HG02973 (cell line): ENCODE results near the gene SH2B3.
A peak's percentile ranks its signal among the peaks of the same experiment; 100 is the strongest.

Source experiments
- ATAC-seq: cut with Tn5 transposase; IDR thresholded peaks from one replicate; pipeline ENCODE4 v1.9.1; 2021; ENCODE audit warnings: moderate library complexity; ENCODE audit not compliant: unreplicated experiment

SH2B3 gene

DNA sequence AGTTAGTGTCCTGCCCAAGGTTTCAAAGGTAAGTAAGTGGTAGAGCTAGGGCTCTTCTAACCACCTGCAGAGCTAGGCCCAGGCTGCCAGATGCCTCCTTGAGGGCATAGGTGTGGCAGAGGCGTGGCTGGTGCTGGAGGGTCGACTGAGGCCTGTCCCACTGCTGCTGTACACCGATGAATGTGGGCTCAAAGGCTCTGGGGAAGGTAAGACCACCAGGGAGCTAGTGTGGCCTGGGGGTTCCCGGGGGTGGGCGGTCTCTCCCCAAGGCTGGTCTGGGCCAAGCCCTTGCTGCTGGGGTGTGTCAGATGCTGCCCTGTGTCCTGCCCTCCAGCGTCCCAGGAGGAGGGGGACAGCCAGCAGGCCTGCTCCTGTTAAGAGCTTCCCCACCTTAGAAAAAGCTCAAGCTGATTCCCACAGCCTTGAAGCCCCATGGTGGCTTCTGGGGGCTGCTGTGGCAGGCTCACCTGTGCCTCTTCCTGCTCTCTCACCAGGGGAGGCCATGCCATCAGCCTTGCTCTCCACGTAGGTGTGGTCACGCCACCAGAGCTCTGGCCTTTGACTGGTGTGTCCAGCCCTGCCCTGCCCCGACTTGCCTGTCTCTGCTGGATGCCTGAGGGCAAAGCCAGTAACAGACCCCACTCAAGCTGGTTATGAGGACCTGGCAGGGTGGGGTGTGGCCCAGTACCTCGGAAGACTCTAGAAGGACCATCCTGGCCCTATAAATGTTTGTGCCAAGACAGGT lies 36.8 kb downstream of the SH2B3 start:
- ATAC-seq = no peak

DNA sequence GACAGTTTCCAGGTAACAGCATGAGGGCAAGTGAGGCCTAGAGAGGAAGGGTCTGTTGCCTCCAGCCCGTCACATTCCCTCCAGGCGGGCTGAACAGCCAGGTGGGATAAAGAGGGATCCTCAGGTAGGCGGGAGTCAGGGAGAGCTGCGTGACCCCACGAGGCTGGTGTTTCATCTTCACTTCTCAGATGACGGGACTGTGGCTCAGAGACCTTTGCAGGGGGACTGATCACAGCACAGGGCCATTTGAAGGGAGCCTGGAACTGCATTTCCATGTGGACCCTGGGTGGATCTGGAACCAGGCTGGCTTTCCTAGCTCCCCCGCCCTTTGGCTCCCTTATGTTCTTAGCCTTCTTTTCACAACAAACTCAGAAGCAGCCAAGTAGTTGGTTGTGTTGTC lies 37.4 kb downstream of the SH2B3 start:
- ATAC-seq = no peak

DNA sequence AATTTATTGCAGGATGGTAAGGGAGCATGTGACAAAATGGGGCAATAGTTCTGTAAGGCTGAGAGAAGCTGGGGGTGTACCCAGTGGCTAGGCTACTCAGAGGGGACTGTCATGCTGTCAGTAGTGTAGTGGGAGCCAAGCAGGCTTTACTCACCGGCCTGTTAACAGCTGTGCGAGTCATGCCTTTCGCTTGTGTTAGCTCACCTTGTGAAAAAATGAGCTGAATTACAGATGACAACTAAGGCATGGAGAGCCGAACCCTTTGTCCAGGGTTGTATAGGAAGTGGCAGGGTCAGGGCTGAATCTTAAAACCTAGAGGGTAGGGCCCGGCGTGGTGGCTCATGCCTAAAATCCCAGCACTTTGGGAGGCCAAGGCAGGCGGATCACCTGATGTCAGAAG lies 37.9 kb downstream of the SH2B3 start:
- ATAC-seq = no peak

DNA sequence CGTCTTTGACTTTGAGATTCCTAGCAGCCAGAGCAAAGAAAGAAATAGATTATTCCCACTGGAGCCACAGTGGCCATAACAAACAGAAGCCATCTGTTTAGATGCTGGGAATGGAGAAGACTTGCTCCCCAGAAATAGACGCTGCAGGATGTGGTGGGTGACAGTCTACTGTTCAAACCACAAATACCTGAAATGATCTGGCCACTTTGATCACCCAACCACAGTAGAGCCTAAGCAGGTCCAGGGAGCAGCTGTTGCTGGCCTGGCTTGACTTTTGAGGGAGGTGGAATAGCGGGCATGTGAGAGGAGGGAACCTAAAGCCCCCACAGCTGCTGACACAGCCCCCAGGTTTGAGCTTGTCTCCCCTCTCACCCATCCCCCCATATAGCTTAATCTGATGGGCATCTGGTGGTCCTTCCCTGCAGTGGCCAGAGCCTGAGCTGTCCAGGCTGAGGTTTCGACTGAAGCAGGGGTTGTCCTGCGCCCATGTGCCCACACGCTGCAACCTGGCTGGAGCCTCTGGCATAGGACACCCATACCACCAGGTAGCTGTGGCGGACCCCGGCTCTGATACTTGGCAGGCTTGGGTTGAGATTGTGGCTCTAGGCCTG lies 38.7 kb downstream of the SH2B3 start:
- ATAC-seq = peak; percentile 24

DNA sequence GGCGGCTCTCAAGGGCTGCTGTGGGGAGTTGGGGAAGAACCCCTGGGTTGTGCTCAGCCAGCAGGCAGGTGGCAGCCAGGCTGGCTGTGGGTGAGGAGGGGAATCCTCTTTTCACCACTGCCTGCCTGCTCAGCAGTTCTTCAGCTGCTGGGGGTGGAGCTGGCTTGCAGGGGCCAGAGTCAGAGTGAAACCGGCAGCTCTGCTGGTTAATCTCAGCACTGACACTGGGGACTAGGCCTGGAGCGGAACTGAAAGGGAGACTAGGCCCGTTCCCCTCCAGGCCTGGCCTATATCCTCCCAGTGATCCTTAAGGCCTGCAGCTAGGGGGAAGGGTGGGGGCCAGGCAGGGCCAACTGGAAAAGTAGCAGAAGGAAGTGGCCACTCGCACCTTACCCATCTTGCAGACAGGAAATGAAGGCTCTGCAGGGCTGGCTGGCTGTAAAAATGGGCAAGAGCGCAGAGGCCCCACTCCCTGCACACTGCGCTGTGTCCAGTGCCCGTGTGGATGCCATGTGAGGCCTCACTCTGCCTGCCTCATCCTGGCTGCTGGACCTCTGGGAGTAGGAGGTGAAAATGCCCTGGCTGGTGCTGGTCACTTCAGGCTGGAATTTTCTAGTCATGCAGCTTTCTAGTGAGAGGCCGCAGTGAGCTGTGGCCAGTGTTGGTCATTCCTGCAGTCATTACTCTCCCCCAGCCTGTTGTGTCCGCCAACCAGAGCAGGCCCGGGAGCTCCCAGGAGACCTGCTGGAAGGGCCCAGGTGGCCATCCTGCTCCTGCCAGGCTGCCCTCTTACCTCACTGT lies 39.4 kb downstream of the SH2B3 start:
- ATAC-seq = peak; percentile 87

DNA sequence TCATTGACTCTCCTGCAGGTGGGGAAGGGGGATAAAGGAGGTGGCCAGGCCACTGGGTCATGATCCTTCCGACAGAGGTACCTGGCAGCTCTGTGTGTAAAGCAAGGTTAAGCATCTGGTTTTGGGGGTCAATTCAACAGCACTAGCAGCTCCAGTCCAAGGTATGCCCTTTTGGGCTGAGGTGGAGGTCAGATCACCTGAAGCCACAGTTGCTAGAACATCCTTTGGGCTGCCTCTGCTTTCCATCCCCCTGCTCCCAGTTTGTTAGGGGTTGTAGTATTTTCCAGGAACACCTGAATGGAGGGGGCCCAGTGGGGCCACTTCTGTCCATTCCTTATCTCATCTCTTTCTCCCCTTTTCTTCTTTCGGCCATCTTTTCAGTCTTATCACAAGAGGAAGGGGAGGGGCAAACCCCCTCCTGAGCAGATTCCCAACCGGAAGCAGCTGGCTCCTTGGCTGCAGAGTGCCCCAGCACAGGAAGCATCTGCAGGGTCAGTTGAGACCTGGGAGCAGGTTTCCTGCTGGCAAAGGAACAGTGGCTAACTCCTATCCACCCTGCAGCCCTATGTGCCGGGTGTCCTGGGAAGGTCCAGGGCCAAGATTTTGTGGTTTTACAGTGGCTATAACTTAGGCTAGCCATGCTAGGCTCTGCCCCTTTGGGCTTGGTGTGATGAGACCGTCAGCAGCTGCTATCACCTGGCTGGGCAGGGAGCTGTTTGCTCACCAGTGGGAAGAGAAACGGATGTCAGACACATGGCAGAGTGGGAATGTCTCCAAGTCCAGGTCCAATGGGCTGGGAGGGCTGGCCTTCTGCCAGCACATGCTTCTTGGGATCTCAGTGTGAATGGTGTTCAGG lies 40.2 kb downstream of the SH2B3 start:
- ATAC-seq = no peak

DNA sequence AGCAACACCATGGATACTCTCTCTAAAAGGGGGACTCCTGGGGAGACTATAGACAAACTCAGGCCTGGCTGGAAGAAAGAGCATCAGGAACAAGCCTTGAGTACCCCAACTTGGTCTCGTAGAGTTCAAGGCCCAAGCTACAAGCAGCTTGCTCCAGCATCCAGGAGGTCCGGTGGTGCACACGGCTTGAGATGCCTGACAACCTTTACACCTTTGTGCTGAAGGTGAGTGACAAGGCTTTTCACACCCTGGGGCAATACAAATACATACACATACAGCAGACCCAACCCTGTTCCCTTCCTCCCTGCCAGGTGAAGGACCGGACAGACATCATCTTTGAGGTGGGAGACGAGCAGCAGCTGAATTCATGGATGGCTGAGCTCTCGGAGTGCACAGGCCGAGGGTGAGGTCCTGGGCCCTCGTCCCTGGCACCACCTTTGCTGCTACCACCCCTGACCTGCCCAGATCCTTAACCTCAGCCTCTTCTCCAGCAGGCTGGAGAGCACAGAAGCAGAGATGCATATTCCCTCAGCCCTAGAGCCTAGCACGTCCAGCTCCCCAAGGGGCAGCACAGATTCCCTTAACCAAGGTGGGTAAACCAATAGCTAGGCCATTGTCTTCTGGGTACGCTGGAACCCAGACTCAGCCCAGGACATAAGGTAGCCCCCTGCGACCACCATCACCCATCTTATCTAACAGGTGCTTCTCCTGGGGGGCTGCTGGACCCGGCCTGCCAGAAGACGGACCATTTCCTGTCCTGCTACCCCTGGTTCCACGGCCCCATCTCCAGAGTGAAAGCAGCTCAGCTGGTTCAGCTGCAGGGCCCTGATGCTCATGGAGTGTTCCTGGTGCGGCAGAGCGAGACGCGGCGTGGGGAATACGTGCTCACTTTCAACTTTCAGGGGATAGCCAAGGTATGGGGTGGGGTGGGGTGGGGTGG lies 41.2 kb downstream of the SH2B3 start:
- no peak for ATAC-seq

DNA sequence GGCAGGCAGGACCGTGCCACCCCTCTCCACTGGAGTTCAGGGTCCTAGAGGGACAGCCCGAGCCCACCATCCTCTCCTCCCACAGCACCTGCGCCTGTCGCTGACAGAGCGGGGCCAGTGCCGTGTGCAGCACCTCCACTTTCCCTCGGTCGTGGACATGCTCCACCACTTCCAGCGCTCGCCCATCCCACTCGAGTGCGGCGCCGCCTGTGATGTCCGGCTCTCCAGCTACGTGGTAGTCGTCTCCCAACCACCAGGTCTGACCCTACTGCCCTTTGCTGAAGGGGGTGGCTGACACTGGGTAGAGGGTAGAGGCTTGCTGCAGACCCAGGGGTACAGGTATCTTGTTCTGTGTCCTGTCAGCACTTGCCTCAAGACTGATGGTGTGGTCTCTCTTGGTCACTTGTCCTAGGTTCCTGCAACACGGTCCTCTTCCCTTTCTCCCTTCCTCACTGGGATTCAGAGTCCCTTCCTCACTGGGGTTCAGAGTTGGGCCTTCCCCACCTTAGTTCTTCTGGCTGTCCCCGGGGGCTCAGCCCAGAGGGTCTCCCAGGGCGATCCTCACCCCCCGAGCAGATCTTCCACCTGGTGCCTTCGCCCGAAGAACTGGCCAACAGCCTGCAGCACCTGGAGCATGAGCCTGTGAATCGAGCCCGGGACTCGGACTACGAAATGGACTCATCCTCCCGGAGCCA lies 42.0 kb downstream of the SH2B3 start:
- ATAC-seq = no peak

DNA sequence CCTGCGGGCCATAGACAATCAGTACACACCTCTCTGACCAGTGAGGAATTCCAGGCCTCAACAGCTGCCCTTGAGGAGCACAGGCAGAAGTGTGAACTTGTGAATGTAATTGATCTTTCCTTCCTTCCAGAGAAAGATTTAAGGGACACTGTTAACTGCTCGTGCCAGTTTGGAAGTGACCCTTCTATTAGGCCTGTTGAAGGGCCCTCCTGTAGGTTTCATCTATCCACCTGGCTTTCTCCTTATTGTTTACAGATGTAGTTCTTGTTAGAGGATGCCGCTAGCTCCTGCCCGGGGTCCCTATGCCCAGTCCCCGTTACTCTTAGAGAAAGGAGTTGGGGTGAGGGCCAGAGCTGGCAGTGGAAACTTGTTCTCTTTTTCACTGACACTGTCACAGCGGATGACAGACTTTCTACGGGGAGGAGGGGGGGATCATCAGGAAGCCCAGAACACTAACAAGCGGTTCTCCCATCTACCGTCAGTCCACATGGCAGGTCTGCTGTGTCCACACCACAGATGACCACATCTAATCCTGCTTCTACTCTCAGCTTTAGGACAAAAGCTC lies 42.6 kb downstream of the SH2B3 start:
- no peak for ATAC-seq

DNA sequence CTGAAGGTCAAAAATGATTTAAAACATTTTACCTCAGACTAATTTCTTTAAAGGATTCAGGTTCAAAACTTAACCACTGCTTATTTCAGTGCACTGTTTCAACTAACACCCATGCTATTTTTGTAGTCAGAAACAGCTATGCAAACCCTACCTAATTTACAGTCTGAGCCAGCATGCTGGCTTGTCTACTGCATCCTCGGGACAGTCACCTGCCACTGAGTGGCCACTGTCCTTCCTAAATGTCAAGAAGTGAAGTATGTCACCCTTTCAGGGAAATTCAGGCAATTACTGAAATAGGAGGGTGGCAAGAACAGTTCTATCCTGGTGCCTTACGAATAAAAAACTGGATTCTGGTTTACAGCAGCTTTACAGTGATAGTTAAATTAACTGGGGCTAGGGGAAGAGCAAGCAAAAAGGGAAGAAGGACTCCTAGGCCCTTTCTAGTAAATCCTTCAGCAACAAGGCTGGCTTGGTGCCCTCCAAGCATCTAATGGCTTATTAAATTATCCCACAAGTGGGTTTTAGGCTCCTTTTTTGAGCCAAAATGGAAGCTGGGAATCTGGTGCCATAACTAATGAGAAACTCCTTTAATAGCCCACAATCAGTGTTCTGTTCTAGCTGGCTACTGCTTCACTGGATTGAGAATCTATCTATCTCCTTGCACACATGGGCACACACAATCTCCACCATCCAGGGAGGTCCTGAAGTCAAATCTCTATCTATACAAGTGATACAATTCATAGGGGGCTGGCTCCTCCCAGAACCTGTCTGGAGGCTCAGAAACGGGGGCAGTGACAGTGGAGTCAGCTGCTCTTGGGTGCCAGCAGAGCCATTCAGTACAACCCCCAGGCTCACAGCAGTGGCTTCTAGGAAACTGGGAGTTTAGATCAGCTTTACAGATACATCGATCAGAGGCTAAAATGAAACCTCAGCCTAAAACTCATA lies 43.4 kb downstream of the SH2B3 start:
- ATAC-seq = no peak

DNA sequence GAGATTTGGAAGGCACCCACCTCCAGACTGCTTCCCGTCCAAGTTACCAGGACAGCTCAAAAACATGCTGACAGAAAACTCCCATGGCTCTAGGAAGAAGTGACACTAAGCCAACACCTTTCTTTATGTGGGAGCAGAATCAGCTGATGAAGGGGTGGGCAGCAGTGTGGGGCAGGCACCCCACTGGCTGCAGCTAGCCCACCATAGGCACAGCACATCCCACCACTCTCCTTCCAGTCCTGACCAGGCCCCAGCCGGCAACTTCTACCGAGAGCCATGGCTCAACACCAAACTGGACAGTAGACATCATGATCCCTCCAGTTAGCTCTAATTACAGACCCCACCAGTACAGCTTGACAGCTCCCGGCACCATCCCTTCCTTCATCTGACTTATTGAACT lies 45.0 kb downstream of the SH2B3 start:
- no peak for ATAC-seq

DNA sequence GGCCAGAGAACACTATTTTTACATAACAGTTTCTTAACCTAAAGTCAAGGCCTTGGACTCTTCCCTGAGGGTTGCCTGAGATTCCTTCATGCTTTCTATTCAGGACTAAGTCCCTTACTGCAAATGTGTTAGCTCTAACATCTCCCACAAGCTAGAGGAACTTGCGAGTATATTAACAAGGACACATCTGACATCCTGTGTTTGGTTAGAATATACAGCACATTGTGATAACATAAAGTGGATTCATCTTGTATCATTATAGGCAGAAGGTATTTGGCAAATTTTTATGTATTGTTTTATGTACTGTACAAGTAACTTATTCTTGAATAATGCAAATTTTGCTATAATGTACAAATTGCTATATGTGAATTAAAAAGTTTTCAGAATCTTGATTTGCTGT lies 45.5 kb downstream of the SH2B3 start:
- ATAC-seq = no peak

DNA sequence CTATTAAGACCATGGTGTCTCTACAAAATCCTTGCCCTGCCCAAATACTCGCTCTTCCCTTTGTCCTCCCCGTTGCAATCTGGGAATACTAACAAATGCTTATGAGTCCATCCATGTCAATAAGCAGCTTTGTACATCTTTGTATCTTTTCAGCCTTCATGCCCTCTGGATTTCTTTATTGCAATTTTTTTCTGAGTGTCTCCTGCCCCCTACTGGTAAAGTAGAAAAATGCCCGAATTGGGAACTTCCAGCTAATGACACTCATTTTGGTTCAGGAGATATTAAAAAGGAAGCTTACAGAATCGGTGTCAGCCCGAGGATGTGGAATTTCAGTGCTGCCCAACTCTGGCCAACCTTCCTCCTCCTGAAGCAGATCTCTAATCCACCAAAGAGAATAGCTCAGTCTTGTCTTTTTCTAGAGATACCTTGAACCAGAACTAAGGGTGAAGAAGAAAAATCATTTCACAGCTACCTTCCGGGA lies 46.0 kb downstream of the SH2B3 start:
- no peak for ATAC-seq

DNA sequence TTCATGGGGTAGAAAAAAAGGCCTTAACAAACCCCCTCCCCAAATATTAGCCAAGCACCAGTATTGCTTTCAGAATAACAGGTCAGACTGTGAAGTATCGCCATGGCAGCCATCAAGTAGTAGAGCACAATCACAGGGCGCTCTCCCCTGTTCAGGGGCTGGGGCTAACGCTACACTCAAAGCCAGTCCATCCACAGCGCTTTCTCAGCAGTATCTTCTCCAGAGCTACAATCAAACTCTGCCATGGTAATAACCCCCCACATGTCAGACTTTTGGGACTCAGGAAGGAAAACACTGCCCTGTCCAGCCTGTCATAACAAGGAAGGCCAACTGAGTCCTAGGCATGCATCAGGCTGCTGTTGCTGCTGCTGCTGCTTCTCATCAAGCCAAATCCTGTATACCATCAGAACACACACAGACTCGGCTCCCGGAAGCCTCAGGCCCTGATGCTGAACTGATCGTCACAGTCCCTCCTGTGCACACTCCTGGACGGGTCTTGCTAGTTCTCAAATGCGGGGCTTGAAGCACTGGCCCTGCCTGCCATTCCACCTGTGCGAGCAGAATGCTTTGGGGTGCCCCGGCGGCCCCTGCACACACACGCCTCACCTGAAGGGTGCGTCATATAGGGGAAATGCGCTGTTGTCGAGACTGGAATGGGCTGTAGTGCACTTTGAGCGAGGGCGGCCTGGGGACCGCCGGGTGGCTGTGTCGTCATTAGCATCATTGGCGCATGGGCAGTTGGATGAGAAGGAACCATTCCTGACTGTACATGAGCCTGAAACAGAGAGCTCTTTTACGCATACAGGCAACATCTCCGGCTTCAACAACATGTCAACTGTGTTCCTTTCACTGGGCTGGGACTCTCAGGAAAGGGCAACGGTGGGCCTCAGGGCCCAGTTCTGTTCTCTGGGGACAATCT lies 47.6 kb downstream of the SH2B3 start:
- ATAC-seq = no peak

DNA sequence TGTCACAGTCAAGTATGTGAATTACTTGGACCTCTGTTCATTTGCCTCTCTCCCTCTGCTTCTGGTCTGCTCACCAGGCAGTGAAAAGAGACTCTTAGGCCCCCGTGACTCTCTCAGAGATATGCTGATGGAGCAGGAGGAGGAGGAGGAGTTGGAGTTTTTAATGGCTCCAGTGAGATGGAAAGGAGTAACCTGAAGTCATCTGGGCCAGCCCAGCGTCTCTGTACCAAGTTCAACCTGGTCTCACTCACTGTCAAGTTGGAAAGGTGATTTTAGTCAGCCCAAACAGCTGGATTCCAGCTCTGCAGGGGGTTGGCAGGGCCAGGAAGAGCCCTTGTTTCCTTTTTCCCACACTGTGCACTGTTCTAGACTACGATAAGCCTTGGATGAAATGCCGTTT lies 48.6 kb downstream of the SH2B3 start:
- ATAC-seq = no peak

DNA sequence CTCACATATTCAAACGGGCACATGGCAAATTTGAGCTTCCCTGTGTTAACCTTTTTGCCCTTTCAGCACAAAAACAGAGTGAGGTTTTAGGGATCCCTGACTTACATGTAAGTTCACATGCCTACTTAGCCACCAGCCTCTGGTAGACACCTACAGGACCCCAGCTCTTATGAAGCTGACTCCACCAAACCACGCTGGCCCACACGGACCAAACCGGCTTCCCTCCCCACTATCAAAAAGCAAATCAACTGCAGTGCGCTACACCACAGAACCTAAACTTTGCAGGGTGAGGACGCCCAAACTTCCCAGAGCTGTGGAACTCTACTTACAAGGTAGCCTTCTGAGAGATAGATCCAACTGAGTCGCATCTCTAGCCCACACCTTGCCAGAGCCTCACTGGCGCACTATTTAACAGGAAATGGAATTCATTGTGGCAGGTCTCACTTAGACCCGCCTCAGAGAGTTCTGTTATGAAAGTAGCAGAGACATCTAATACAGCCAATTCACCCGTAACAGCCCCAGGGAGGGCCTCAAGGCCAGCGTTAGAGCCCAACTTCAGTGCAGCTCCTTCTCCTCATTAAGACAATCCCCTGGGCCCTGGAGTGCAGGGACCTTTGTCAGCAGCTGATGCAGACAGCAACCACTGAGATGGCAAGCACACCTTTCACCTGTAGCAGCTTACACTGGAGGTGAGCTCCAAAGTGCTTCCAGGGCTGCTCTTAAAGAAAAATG lies 49.2 kb downstream of the SH2B3 start:
- no peak for ATAC-seq
